ENCODE data around the gene LCN12.

Gene LCN12

GRCh38 chr9:136988872-136989271, 36.8 kb downstream of the LCN12 start:
- Mint-ChIP-seq H3K4me1 (ENCODE audit: low read depth) (peaks cover 14% of the 10 kb centered on the region), H3K9me3 (no peaks in the 10 kb centered on the region), H3K4me3 (no peak overlapping the region), H3K27me3 (ENCODE audit: low read depth) (peaks cover 40% of the 10 kb centered on the region), H3K36me3 (ENCODE audit: low read depth) (peaks cover 6% of the 10 kb centered on the region), H3K27ac (no peak overlapping the region)

- Mint-ChIP-seq H3K27me3 (ENCODE audit: low read depth) (peaks cover 37% of the 10 kb centered on the region), H3K4me3 (peak overlapping the region; percentile 78), H3K4me1 (ENCODE audit: low read depth) (peaks cover 15% of the 10 kb centered on the region), H3K36me3 (ENCODE audit: low read depth) (peaks cover 9% of the 10 kb centered on the region), H3K9me3 (no peaks in the 10 kb centered on the region), H3K27ac (peak overlapping the region; percentile 23)
These were observed 38.3 kb downstream of the LCN12 start for GRCh38 chr9:136990242-136990911.

- H3K27ac Mint-ChIP-seq = peak within 1 kb of the TSS; percentile 88
- peak within 1 kb of the TSS; percentile 84 for H3K4me3 Mint-ChIP-seq
- H3K9me3 Mint-ChIP-seq = no peaks in the 10 kb centered on the region
- peaks cover 9% of the 10 kb centered on the region for H3K36me3 Mint-ChIP-seq (ENCODE audit: low read depth)
- H3K4me1 Mint-ChIP-seq (ENCODE audit: low read depth) = peaks cover 18% of the 10 kb centered on the region
- peaks cover 28% of the 10 kb centered on the region for H3K27me3 Mint-ChIP-seq (ENCODE audit: low read depth)
These were observed 40.1 kb downstream of the LCN12 start, which contains the start of gene PAXX for GRCh38 chr9:136991993-136992818. Gene PAXX (plus strand): TSS chr9:136992422. CDS start chr9:136992444, 22 bp downstream.

GRCh38 chr9:136992819-136993369, 40.8 kb downstream of the LCN12 start:
- Mint-ChIP-seq H3K4me3 (peak overlapping the region; percentile 84), H3K9me3 (no peaks in the 10 kb centered on the region), H3K4me1 (ENCODE audit: low read depth) (peaks cover 23% of the 10 kb centered on the region), H3K27me3 (ENCODE audit: low read depth) (peaks cover 26% of the 10 kb centered on the region), H3K36me3 (ENCODE audit: low read depth) (peaks cover 9% of the 10 kb centered on the region), H3K27ac (peak overlapping the region; percentile 87)

- peaks cover 9% of the 10 kb centered on the region for H3K36me3 Mint-ChIP-seq (ENCODE audit: low read depth)
- peak overlapping the region; percentile 84 for H3K4me3 Mint-ChIP-seq
- H3K27ac Mint-ChIP-seq = no peak overlapping the region
- peaks cover 14% of the 10 kb centered on the region for H3K27me3 Mint-ChIP-seq (ENCODE audit: low read depth)
- no peaks in the 10 kb centered on the region for H3K9me3 Mint-ChIP-seq
- peaks cover 27% of the 10 kb centered on the region for H3K4me1 Mint-ChIP-seq (ENCODE audit: low read depth)
These were observed 42.3 kb downstream of the LCN12 start for GRCh38 chr9:136994180-136994887.

- H3K9me3 Mint-ChIP-seq = no peaks in the 10 kb centered on the region
- H3K4me3 Mint-ChIP-seq = no peak overlapping the region
- H3K36me3 Mint-ChIP-seq (ENCODE audit: low read depth) = peaks cover 9% of the 10 kb centered on the region
- H3K4me1 Mint-ChIP-seq (ENCODE audit: low read depth) = peaks cover 27% of the 10 kb centered on the region
- peaks cover 9% of the 10 kb centered on the region for H3K27me3 Mint-ChIP-seq (ENCODE audit: low read depth)
- H3K27ac Mint-ChIP-seq = no peak overlapping the region
These were observed 42.8 kb downstream of the LCN12 start for GRCh38 chr9:136994888-136995230.

- Mint-ChIP-seq H3K9me3 (no peaks in the 10 kb centered on the region), H3K36me3 (ENCODE audit: low read depth) (peaks cover 9% of the 10 kb centered on the region), H3K4me3 (no peak overlapping the region), H3K27ac (no peak overlapping the region), H3K4me1 (ENCODE audit: low read depth) (peaks cover 32% of the 10 kb centered on the region), H3K27me3 (ENCODE audit: low read depth) (peaks cover 4% of the 10 kb centered on the region)
These were observed 43.3 kb downstream of the LCN12 start for GRCh38 chr9:136995362-136995761.

- no peaks in the 10 kb centered on the region for H3K9me3 Mint-ChIP-seq
- peaks cover 4% of the 10 kb centered on the region for H3K27me3 Mint-ChIP-seq (ENCODE audit: low read depth)
- peak overlapping the region; percentile 25 for H3K4me3 Mint-ChIP-seq
- H3K27ac Mint-ChIP-seq = peak overlapping the region; percentile 52
- peaks cover 33% of the 10 kb centered on the region for H3K4me1 Mint-ChIP-seq (ENCODE audit: low read depth)
- peaks cover 9% of the 10 kb centered on the region for H3K36me3 Mint-ChIP-seq (ENCODE audit: low read depth)
These were observed 43.8 kb downstream of the LCN12 start for GRCh38 chr9:136995772-136996311.

- Mint-ChIP-seq H3K27ac (peak within 1 kb of the TSS; percentile 52), H3K27me3 (ENCODE audit: low read depth) (peaks cover 4% of the 10 kb centered on the region), H3K36me3 (ENCODE audit: low read depth) (peaks cover 9% of the 10 kb centered on the region), H3K4me1 (ENCODE audit: low read depth) (peaks cover 28% of the 10 kb centered on the region), H3K4me3 (peak within 1 kb of the TSS; percentile 25), H3K9me3 (no peaks in the 10 kb centered on the region)
These were observed 44.6 kb downstream of the LCN12 start, which contains the start of gene CLIC3 for GRCh38 chr9:136996361-136997292. Gene CLIC3 (minus strand): TSS chr9:136996568. CDS start chr9:136996543, 25 bp downstream.

GRCh38 chr9:136997371-136997770, 45.3 kb downstream of the LCN12 start:
- peaks cover 4% of the 10 kb centered on the region for H3K27me3 Mint-ChIP-seq (ENCODE audit: low read depth)
- H3K9me3 Mint-ChIP-seq = no peaks in the 10 kb centered on the region
- peak overlapping the region; percentile 73 for H3K27ac Mint-ChIP-seq
- H3K4me1 Mint-ChIP-seq (ENCODE audit: low read depth) = peaks cover 27% of the 10 kb centered on the region
- peaks cover 9% of the 10 kb centered on the region for H3K36me3 Mint-ChIP-seq (ENCODE audit: low read depth)
- H3K4me3 Mint-ChIP-seq = peak overlapping the region; percentile 64

GRCh38 chr9:136997830-136998234, 45.8 kb downstream of the LCN12 start:
- Mint-ChIP-seq H3K4me1 (ENCODE audit: low read depth) (peaks cover 27% of the 10 kb centered on the region), H3K27ac (peak overlapping the region; percentile 73), H3K9me3 (no peaks in the 10 kb centered on the region), H3K36me3 (ENCODE audit: low read depth) (peaks cover 7% of the 10 kb centered on the region), H3K27me3 (ENCODE audit: low read depth) (peaks cover 4% of the 10 kb centered on the region), H3K4me3 (peak overlapping the region; percentile 64)

- Mint-ChIP-seq H3K4me1 (ENCODE audit: low read depth) (peaks cover 22% of the 10 kb centered on the region), H3K9me3 (no peaks in the 10 kb centered on the region), H3K27ac (peak overlapping the region; percentile 75), H3K4me3 (peak overlapping the region; percentile 11), H3K36me3 (ENCODE audit: low read depth) (no peaks in the 10 kb centered on the region), H3K27me3 (ENCODE audit: low read depth) (peaks cover 4% of the 10 kb centered on the region)
These were observed 48.3 kb downstream of the LCN12 start for GRCh38 chr9:137000177-137000930.

Measured in T-helper 1 cell treated with Interleukin-12 subunit alpha and Interleukin-12 subunit beta and Interleukin-4 antibody, amounts not matched to agents 30 μg/mL and 1 μg/mL, for 36 hours (primary cell).